Stimulated activated CD4-positive, alpha-beta T cell treated with anti-CD3 and anti-CD28 coated beads, Interleukin-4, amount 100 ng/mL, for 1 hour (primary cell): ENCODE measurements around the gene AGL.
"Not testable (repeated sequence)": the region's sequence is repeated elsewhere in the genome, so short reads cannot be mapped to it uniquely, and the experiment has no call there.

Experiments
- DNase-seq: peaks from one replicate; pipeline ENCODE4 v3.0.0-alpha.2; 2020

AGL gene

DNA sequence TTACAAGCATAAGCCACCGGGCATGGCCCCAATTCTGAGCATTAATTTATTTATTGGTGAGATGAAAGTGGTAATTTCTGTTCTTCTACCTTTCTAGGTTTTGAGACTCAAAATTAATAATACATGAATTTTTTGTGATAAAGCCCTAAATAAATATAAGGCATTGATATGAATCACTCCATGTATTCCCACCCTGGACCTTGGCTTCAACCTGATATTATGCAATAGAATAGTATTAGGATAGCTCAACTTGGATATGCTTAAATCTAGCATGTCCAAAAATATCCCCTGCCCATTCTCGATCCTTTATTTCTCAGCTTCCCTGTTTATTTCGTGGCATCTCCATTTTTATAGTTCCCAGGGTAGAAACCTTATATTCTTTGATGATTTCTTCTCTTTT is 2.5 kb downstream of the AGL start:
- DNase-seq, result no peak

DNA sequence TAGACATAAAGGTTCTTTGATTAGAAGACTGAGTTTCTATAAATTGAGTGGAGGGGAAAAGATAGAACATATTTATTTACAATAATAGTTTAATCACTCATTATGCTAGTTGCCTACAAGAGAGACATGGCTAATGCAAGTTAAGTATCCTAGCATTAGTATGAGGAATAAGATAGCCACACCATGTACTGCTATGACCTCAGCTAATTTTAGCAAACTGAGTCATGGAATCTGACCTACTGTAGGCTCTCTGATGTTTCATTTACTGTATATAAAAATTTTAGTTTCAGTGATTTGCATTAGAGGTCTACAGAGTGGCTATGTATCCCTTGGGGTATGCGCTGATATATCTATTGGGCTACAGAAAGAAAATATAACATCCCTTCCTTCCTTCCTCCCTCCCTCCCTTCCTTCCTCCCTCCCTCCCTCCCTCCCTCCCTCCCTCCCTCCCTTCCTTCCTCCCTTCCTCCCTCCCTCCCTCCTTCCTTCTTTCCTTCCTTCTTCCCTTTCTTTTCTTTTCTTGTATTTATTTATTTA is 5.8 kb downstream of the AGL start:
- no peak for DNase-seq

- not testable (repeated sequence) for DNase-seq
Observed at GRCh38 chr1:99857041-99857440, 6.9 kb downstream of the AGL start.

DNA sequence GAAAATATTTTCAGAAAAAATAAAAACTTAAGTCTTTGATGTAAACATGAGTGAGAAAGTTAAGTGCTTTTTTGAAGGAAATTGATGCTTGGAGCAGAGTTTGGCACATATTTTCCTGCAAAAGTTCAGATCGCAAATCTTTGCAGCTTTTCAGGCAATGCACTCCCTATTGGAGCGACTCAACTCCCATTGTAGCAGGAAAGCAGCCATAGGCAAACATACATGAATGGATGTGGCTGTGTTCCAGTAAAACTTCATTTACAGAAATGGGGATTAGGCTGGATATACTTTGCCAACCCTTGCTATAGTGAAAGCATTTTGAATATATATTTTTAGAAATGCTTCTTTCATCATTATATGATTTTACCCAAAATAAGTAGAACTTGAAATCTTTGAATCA is 8.1 kb downstream of the AGL start:
- no peak for DNase-seq

DNA sequence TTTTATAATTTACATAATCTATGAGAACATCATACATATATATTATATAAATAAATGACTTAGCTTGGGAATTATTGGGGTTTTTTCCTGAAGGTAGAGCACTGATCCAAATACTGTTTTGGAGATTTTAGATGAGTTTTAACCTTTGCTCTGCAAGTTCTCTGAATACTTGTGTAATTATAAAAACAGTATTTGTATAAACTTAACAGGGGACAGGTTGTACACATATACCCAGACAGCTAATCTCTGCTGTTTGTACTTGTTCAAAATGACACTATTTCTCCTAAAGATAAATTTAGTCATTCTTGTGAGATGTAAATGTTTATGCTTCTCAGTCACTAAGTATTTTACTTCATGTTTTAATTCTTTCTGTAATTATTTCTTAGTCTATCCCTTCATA is 8.7 kb downstream of the AGL start:
- DNase-seq, result no peak

GRCh38 chr1:99860703-99861102 is 10.5 kb downstream of the AGL start:
- DNase-seq, result no peak

GRCh38 chr1:99867682-99868081 is 17.5 kb downstream of the AGL start:
- DNase-seq, result no peak

DNA sequence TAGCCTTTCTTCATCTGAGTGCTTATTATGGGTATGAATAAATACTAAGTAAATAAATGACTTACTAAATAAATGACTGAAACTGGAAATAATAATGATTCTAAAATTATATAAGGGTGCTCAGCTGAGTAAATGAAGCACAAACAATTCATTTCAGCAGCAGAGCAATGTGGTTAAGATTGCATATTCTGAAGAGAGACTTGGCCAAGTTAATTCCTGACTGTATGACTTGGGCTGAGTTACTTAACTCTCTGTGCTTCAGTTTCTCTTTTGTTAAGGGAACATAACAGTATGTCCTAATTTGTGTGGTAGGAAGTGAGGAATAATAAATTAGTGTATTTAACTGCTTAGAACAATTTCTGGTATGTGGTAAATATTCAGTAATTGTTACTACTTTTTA is 19.1 kb downstream of the AGL start:
- no peak for DNase-seq

DNA sequence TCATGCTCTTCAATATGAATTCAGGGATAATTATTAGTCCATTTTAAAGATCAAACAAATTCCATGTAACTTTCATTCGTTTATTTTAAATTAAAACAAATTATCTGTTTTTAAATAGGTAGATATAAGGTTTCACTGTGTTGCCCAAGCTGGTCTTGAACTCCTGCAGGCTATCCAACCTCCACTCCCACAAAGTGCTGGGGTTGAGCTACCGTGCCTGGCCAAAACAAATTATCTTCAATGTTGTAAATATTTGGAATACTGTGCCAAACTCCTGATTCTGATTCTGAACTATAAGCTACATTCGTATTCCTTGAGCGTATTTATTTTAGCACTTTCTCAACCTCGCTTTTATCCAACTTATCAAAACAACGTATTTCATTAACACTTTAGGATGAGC is 19.6 kb downstream of the AGL start:
- no peak for DNase-seq

GRCh38 chr1:99872063-99872462 is 21.9 kb downstream of the AGL start:
- DNase-seq, result no peak

DNA sequence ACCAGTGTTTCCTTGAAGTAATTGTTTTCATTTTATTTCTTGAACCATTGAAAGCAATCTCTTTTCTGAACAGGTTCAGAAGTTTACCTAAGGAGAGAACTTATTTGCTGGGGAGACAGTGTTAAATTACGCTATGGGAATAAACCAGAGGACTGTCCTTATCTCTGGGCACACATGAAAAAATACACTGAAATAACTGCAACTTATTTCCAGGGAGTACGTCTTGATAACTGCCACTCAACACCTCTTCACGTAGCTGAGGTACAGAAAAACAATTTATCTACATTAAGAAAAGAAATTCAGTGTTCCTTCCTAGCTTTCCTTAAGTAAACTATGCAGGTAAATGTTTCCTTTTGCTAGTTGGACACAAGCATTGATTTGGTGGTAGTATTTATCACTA is 27.4 kb downstream of the AGL start:
- DNase-seq, result no peak

DNA sequence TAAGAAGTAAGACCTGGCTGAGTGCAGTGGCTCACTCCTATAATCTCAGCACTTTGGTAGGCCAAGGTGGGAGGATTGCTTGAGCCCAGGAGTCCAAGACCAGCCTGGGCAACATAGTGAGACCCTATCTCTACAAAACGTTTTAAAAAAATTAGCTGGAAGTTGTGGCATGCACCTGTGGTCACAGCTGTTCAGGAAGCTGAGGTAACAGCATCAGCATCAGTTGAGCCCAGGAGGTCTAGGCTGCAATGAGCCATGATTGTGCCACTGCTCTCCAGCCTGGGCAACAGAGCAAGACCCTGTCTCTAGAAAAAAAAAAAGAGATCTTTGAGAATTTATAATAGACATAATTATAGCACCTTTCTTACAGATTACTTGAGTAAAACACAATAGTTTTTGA is 36.0 kb downstream of the AGL start:
- no peak for DNase-seq

GRCh38 chr1:99886841-99887240 is 36.7 kb downstream of the AGL start:
- no peak for DNase-seq

DNA sequence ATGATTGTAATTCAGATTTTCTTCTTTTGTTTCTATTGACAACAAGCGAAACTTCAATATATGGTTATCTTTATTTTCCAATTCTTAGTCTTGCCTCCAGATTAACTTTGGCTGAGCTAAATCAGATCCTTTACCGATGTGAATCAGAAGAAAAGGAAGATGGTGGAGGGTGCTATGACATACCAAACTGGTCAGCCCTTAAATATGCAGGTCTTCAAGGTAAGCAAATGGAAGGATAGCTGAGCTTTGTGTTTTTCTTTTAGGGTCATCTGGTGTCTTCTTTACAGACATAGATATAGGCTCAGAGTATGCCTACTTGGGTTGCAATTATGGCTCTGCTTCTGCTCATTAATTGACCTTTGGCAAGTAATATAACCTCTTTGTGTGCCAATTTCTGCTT is 37.7 kb downstream of the AGL start:
- no peak for DNase-seq

DNA sequence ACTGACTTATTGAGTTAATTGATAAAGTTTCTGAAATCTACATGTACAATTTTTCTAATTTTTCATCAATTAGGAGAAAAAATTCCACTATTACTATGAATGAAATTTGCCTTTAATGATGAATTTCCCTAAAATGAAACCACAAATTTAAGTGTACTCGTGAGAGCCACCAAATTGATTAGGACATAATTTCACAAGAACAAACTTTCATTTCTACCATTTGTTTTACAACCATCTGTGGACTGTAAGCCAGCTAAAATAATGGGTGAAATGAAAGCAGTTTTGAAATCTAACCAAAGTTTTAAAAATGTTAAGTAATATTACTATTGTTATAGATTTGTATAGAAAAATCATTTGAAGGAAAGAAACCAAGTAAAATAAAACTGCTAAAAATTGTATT is 41.8 kb downstream of the AGL start:
- no peak for DNase-seq

- not testable (repeated sequence) for DNase-seq
Observed at GRCh38 chr1:99903278-99903677, 53.1 kb downstream of the AGL start.

GRCh38 chr1:99906535-99906934 is 56.4 kb downstream of the AGL start:
- DNase-seq, result no peak

DNA sequence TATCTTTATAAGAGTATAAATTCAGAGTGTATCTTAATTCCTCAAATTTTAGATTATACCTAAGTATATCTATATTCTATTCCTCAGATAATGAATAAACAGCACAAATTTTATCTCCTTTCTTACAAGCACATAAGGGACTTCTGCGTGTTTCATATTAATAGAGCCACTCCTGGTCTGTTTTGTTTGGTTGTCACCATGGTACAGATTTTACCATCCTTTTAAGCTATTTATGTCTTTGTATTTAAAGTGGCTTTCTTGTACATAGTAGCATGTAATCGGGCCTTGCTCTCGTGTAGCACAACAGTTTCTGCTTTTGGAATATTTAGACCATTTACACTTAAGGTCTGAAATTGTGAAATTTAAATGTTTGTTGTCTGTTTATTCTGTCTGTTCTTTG is 67.1 kb downstream of the AGL start:
- no peak for DNase-seq

- no peak for DNase-seq
Observed at GRCh38 chr1:99919220-99919619, 69.1 kb downstream of the AGL start.

GRCh38 chr1:99934801-99935200 is 84.6 kb downstream of the AGL start:
- no peak for DNase-seq

DNA sequence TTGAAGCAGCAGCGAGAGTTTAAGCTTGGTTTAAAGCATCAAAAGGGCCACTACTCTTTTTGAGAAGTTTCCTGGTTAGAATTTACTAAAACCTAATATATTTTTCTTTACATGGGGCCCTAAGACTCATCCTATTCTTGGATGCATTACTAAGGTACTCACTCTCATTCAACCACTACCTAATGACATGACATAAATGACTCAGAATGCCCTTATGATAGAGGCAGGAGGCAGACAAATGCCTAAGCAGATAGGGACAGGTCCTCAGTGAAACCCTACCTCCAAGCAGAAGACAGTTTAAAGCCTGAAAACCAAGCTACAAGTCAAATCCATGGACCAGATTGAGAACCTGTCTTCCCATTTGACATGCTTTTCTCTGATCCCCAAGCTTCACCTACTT is 85.4 kb downstream of the AGL start:
- DNase-seq, result no peak

DNA sequence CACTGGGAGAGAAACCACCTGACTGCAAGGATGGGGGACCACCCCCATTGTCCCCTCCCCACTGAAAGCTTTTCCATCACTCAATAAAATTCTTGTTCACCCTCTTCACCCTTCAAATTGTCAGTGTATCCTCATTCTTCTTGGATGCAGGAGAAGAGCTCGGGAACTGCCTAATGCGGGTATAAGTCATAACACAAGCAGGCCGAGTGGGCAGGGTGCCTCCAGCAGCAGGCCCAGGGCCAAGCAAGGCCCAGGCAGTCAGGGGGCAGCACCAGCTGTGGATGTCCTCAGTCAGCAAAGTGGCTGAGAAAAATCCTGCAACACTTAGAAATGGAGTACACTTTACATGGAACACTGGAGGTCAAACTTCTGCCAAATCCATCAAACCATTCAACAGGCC is 85.9 kb downstream of the AGL start:
- DNase-seq, result no peak

DNA sequence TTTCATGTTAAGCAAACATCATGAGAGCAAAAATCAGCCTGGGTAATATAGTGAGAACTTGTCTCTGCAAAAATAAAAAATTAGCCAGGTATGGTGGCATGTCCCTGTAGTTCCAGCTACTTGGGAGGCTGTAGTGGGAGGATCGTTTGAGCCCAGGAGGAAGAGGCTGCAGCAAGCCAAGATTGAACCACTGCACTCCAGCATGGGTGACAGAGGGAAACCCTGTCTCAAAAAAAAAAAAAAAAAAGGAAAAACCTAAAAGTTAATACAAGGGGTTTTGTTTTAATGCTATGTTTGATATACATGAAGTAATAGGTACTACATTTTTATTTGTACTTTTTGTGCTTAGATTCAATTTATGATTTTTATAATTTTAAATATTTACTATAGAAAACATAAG is 92.6 kb downstream of the AGL start:
- DNase-seq, result no peak

- no peak for DNase-seq
Observed at GRCh38 chr1:99943223-99943794, 93.1 kb downstream of the AGL start.

DNA sequence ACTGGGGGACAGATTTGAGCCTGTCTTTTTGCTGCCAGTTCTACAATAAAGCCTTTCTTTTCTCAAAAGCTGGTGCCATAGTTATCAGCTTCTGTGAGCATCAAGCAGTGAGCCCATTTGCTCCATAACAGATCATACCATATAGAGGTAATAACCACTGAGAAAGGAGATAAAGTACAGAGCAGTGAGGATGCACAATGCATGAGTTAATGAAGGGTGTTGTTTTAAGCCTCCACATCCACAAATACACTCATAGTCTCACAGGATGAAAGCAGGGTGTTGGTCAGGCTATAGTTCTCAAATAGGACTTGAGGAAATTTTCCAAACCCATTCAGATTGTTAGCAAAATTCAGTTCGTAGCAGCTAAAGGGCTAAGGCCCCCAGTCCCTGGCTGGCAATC is 94.0 kb downstream of the AGL start:
- no peak for DNase-seq

- no peak for DNase-seq
Observed at GRCh38 chr1:99945174-99945573, 95.0 kb downstream of the AGL start.
